T-cell (primary cell): ENCODE measurements around the gene DCAF5. TPM values are rescaled to one million over a fixed set of nuclear protein-coding genes. Genes with fewer than 3 reads are reported as not detected.

Experiments used
- ATAC-seq, 4 experiments: fragments of 200-7000 bp in 3 of 4; fragments of 150-1000 bp in 1 of 4; cut with Tn5 transposase; replicated peaks in 1 of 4; 1 replicate in 3 of 4; 2 replicates in 1 of 4; pipeline ENCODE4 v1.10.0; 2021; ENCODE audit warnings: moderate library complexity in 3 of 4, mild to moderate bottlenecking in 2 of 4, moderate number of reproducible peaks in 1 of 4
- CTCF ChIA-PET, 2 donors: fragments of 300-600 bp; sonication (Branson Sonifier 250); formaldehyde crosslinking; loops; one replicate each; lab custom pipeline; 2022; ENCODE audit warnings: antibody characterized with exemption in 2 of 2; lab: Charles Lee
- POLR2A ChIA-PET, 2 donors: fragments of 300-600 bp; sonication (Branson Sonifier 250); formaldehyde crosslinking; loops; one replicate each; lab custom pipeline; 2022; ENCODE audit warnings: antibody characterized with exemption in 2 of 2; lab: Charles Lee
- DNase-seq, 35 experiments: peaks; one replicate each; pipeline versions ENCODE4 v3.0.0 to v3.0.0-alpha.2; 2013 to 2023
- H3K27ac ChIP-seq: one replicate; pipeline ENCODE4 v1.5.1; 2013; ENCODE audit warnings: low read length
- H3K27me3 ChIP-seq, 2 experiments: replicated peaks in 1 of 2; 1 replicate in 1 of 2; 2 replicates in 1 of 2; pipeline versions ENCODE4 v1.6.1 to v1.7.0; 2013; ENCODE audit warnings: low read length in 1 of 2, mixed read lengths in 1 of 2; ENCODE audit not compliant: control insufficient read depth in 2 of 2, insufficient read depth in 2 of 2; ENCODE audit errors: extremely low read depth in 1 of 2
- H3K36me3 ChIP-seq, 2 donors: 1 replicate in 1 of 2; 2 replicates in 1 of 2; pipeline versions ENCODE4 v1.6.1 to v1.7.0; 2013; ENCODE audit warnings: low read length in 1 of 2; ENCODE audit not compliant: control insufficient read depth in 2 of 2, insufficient read depth in 1 of 2; ENCODE audit errors: extremely low read depth in 1 of 2
- H3K4me1 ChIP-seq, 2 experiments: 1 replicate in 1 of 2; 2 replicates in 1 of 2; pipeline versions ENCODE4 v1.6.1 to v1.7.0; 2013; ENCODE audit warnings: low read length in 2 of 2, mixed read lengths in 1 of 2; ENCODE audit not compliant: insufficient read depth in 2 of 2, control insufficient read depth in 1 of 2; ENCODE audit errors: extremely low read depth in 1 of 2
- H3K4me3 ChIP-seq, 2 donors: 1 replicate in 1 of 2; 2 replicates in 1 of 2; pipeline versions ENCODE4 v1.5.1 to v1.7.0; 2013; ENCODE audit warnings: mild to moderate bottlenecking in 2 of 2, low read length in 1 of 2, moderate library complexity in 1 of 2; ENCODE audit not compliant: control insufficient read depth in 1 of 2; ENCODE audit errors: extremely low read depth in 1 of 2
- H3K9me3 ChIP-seq: 2 replicates; pipeline ENCODE4 v1.7.0; 2013
- H3K27ac Mint-ChIP-seq, 2 donors: one replicate each; pipeline ENCODE4 v1.8.0; 2020 to 2021; ENCODE audit warnings: mild to moderate bottlenecking in 2 of 2, mixed read lengths in 2 of 2
- H3K27me3 Mint-ChIP-seq, 2 donors: one replicate each; pipeline ENCODE4 v1.8.0; 2021 to 2022; ENCODE audit warnings: mixed read lengths in 2 of 2
- H3K36me3 Mint-ChIP-seq: one replicate; pipeline ENCODE4 v1.8.0; 2021; ENCODE audit warnings: mixed read lengths
- H3K4me1 Mint-ChIP-seq, 3 donors: one replicate each; pipeline ENCODE4 v1.8.0; 2020 to 2022; ENCODE audit warnings: mixed read lengths in 3 of 3, mild to moderate bottlenecking in 1 of 3
- H3K4me3 Mint-ChIP-seq, 3 donors: one replicate each; pipeline ENCODE4 v1.8.0; 2020 to 2022; ENCODE audit warnings: mild to moderate bottlenecking in 3 of 3, mixed read lengths in 3 of 3, moderate library complexity in 3 of 3
- H3K9me3 Mint-ChIP-seq, 3 donors: one replicate each; pipeline ENCODE4 v1.8.0; 2020 to 2022; ENCODE audit warnings: mixed read lengths in 3 of 3
- WGBS: methylation state at CpG from one replicate; pipeline ENCODE4 v1.1.5; 2013; ENCODE audit warnings: missing lambda C conversion rate; ENCODE audit not compliant: insufficient coverage; 5-methylcytosine and 5-hydroxymethylcytosine counted together
- total RNA-seq, 35 experiments: library from RNA in 6 of 35; stranded (reverse) in 6 of 35; fragments of 120-200 nt in 1 of 35; gene quantifications; one replicate each; pipeline versions ENCODE4 v1.2.1 to v1.2.4 and lab custom pipeline; 2013 to 2026

The DCAF5 gene
- total RNA-seq, 5 donors from 2014 or later (not counting 1 experiment from before 2014, with no cell fraction given): 60.3 to 80.8 (median 64.2) TPM

DNA sequence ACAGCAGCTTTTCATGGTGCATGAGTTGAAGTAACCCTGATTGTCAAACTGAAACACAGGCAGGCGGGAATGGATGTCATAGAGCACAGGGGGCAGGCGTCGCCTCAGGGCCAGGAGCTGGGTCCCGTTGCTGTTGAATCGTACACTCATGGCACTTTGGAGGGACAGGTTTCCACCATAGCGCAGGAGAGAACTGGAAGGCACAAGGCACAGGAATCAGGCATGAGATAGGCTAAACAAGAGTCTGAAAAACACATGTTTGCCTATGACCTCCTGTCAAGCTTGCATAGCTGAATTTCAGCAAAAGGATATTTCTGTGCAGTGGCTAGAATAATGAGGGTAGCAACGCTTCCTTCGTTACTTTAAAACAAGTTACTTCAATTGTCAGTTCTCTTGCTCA lies 61.2 kb downstream of the DCAF5 start:
- CTCF ChIA-PET: interaction anchor here in 1 of 2 donors (0.6 kb wide), 1 partner anchor 1327 kb away, joined by 3 read pairs; no protein-coding TSS in a partner anchor
- WGBS: 94% methylated on average over 6 of the region's 8 CpGs

DNA sequence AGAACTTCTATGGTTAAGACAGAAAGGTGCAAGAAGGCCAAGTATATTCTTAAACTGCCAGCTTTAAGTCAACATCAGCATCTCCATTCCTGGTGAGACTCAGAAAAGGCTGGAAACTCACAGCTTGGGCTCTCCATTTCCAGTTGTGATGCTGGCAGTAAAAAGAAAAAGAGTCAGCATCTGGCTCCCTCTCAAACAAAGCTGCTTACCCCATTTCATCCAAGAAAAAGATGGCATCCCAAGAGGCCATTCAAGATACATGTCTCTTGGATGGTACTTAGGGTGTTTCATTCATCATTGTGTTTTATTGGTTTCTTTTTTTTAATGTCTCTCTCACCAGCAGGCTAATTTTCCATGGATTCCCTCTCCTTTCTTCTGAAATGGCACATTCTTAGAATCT lies 61.9 kb downstream of the DCAF5 start:
- Mint-ChIP-seq H3K9me3 (no peaks in the 10 kb centered on the region), H3K4me3 (no peak overlapping the region), H3K4me1 (peaks cover 0 to 14% (median 12%) of the 10 kb centered on the region in 3 donors), H3K36me3 (peaks cover 56% of the 10 kb centered on the region), H3K27ac (no peak overlapping the region), H3K27me3 (no peaks in the 10 kb centered on the region)
- no peak overlapping the region for H3K27ac ChIP-seq
- ATAC-seq (no peak), DNase-seq (no peak)
- no peaks in the 10 kb centered on the region for H3K9me3 ChIP-seq
- H3K36me3 ChIP-seq: peaks cover 11 to 67% of the 10 kb centered on the region in 2 donors
- no peaks in the 10 kb centered on the region for H3K4me1 ChIP-seq
- no peaks in the 10 kb centered on the region for H3K27me3 ChIP-seq
- CTCF ChIA-PET: interaction anchor here in 1 of 2 donors (1.2 kb wide), 2 partner anchors 180 to 229 kb away, joined by 3 to 8 read pairs; no protein-coding TSS in a partner anchor
- no peak overlapping the region for H3K4me3 ChIP-seq
- POLR2A ChIA-PET: no interaction called here

More for the DNA sequence above, 61.2 kb downstream of the DCAF5 start:
- Mint-ChIP-seq H3K4me3 (no peak overlapping the region), H3K27me3 (no peaks in the 10 kb centered on the region), H3K36me3 (peaks cover 52% of the 10 kb centered on the region), H3K27ac (peak overlapping the region in 1 of 2 donors; percentile 12), H3K4me1 (peaks cover under 1 to 14% (median 12%) of the 10 kb centered on the region in 3 donors), H3K9me3 (no peaks in the 10 kb centered on the region)
- POLR2A ChIA-PET: no interaction called here
- Histone ChIP-seq H3K27ac (no peak overlapping the region), H3K9me3 (no peaks in the 10 kb centered on the region), H3K4me3 (no peak overlapping the region), H3K4me1 (no peaks in the 10 kb centered on the region), H3K36me3 (peaks cover 14 to 65% of the 10 kb centered on the region in 2 donors), H3K27me3 (no peaks in the 10 kb centered on the region)
- ATAC-seq (no peak), DNase-seq (no peak)

DNA sequence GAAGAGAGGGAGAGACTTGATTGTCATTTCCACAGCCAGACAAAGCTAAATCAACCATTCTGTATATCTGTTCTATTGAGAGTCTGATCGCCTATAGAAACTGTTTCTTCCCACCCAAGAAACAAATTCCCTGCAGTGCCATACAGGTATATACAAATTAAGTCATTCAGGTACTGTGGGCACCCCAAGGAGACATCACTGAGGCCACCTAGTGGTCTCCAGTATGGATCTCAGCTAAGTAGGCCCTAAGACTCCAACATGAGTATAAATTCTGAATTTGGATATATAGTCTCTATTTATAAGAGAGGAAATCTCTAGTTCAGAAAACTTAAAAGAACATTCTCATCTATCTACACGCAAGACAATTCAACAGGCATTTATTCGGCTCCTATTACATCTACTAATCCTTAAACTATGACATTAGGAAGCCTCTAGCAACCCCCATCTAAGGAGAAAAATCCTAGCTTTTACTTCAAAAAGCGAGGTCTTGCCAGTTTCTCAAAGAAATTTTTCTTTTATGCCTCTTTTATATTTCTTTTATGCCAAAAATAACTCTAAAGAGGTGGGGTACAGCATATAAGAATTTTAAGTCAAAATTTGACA lies 62.6 kb downstream of the DCAF5 start:
- no peaks in the 10 kb centered on the region for H3K4me1 ChIP-seq
- peak overlapping the region in 1 of 2 donors; percentile 18 for H3K27ac Mint-ChIP-seq
- ATAC-seq (peak; percentile 50 to 74 (median 60)), DNase-seq (peak in 26 of 35 experiments; percentile 3 to 61 (median 22))
- no peaks in the 10 kb centered on the region for H3K27me3 ChIP-seq
- H3K36me3 Mint-ChIP-seq: peaks cover 54% of the 10 kb centered on the region
- POLR2A ChIA-PET: no interaction called here
- CTCF ChIA-PET: interaction anchor here (0.6 to 1.2 kb wide), 4 partner anchors 104 to 228 kb away, joined by 3 to 8 read pairs (median 5); no protein-coding TSS in a partner anchor
- H3K4me1 Mint-ChIP-seq: peaks cover 0 to 10% (median 8%) of the 10 kb centered on the region in 3 donors
- H3K9me3 Mint-ChIP-seq: no peaks in the 10 kb centered on the region
- H3K27me3 Mint-ChIP-seq: no peaks in the 10 kb centered on the region
- peaks cover 11 to 64% of the 10 kb centered on the region in 2 donors for H3K36me3 ChIP-seq
- no peak overlapping the region for H3K4me3 Mint-ChIP-seq
- H3K27ac ChIP-seq: no peak overlapping the region
- no peak overlapping the region for H3K4me3 ChIP-seq
- no peaks in the 10 kb centered on the region for H3K9me3 ChIP-seq
- WGBS: no CpG with 5 or more reads among the region's 4 CpGs

DNA sequence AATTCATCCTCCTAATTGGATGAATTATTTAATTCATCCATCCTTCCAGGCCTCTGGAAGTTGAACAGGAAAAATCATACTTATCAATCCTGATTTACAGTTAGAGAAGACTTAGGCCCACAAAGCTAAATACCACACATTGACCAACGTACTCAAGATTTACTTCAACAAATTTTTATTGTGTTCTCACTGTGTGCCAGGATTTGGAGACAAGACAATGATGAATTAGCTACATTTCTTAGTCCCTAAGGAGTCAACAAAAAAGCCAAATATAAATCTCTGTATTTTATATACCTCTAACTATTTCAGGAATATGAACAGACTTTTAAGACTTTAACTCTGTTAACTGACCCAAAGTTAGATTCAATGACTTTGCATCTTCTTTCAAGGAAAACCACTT lies 63.9 kb downstream of the DCAF5 start:
- no peak for ATAC-seq
- peaks cover 58% of the 10 kb centered on the region for H3K36me3 Mint-ChIP-seq
- H3K36me3 ChIP-seq: peaks cover 11 to 74% of the 10 kb centered on the region in 2 donors
- POLR2A ChIA-PET: no interaction called here
- H3K9me3 ChIP-seq: no peaks in the 10 kb centered on the region
- CTCF ChIA-PET: no interaction called here
- no peak for DNase-seq
- H3K27ac Mint-ChIP-seq: no peak overlapping the region
- peaks cover 0 to 3% (median 2%) of the 10 kb centered on the region in 3 donors for H3K4me1 Mint-ChIP-seq
- H3K27me3 Mint-ChIP-seq: no peaks in the 10 kb centered on the region
- no peak overlapping the region for H3K27ac ChIP-seq
- H3K9me3 Mint-ChIP-seq: no peaks in the 10 kb centered on the region
- H3K27me3 ChIP-seq: no peaks in the 10 kb centered on the region
- H3K4me3 ChIP-seq: no peak overlapping the region
- no peak overlapping the region for H3K4me3 Mint-ChIP-seq
- WGBS: 83% methylated on average over 1 of the region's 1 CpG
- no peaks in the 10 kb centered on the region for H3K4me1 ChIP-seq

DNA sequence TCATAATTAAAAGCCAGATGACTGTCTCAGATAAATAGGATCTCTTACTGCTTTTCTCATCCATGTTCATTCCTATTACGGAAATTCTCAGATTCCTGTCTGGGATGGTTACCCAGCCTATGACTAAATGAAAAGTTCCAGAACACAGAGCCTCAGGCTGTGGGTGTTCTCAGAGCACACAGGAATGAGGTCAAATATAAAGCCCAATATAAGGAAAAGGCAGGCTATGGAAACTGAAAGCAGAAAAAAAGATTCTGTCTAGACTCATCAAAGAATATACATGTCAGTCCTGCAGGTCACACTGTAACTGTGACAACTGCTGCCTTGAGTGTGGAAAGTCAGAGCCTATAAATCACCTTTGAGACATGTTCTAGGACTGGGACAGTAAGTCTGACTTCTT lies 64.3 kb downstream of the DCAF5 start:
- DNase-seq (no peak), ATAC-seq (no peak)
- Histone ChIP-seq H3K36me3 (peaks cover 11 to 75% of the 10 kb centered on the region in 2 donors), H3K4me1 (no peaks in the 10 kb centered on the region), H3K27ac (no peak overlapping the region), H3K4me3 (no peak overlapping the region), H3K9me3 (no peaks in the 10 kb centered on the region), H3K27me3 (no peaks in the 10 kb centered on the region)
- peaks cover 0 to 3% (median 2%) of the 10 kb centered on the region in 3 donors for H3K4me1 Mint-ChIP-seq
- H3K36me3 Mint-ChIP-seq: peaks cover 62% of the 10 kb centered on the region
- WGBS: no CpG with 5 or more reads among the region's 1 CpG
- POLR2A ChIA-PET: no interaction called here
- no peaks in the 10 kb centered on the region for H3K27me3 Mint-ChIP-seq
- CTCF ChIA-PET: no interaction called here
- no peak overlapping the region for H3K27ac Mint-ChIP-seq
- H3K9me3 Mint-ChIP-seq: no peaks in the 10 kb centered on the region
- H3K4me3 Mint-ChIP-seq: no peak overlapping the region

DNA sequence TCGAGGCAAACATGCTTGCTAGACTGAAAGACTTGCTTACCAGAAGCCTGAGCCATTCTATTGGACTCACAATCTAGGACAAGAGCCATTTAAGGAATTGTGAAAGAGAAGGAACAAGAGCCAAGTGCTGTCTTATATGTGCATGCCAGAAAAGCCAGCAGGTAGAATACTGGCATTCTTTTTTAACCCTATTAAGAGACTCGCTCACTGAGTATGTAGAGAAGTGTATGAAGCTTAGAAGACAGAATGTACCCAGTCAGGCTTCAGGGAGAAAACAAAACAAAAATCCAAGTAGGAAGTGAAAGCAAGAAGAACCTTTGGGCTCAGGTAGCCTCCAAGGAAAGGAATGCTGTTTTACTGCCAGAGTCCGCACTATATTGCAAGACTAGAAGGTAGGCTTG lies 65.9 kb downstream of the DCAF5 start:
- Histone ChIP-seq H3K4me3 (no peak overlapping the region), H3K4me1 (no peaks in the 10 kb centered on the region), H3K27me3 (no peaks in the 10 kb centered on the region), H3K36me3 (peaks cover 11 to 86% of the 10 kb centered on the region in 2 donors), H3K27ac (no peak overlapping the region), H3K9me3 (no peaks in the 10 kb centered on the region)
- Mint-ChIP-seq H3K27ac (no peak overlapping the region), H3K27me3 (no peaks in the 10 kb centered on the region), H3K4me3 (no peak overlapping the region), H3K9me3 (no peaks in the 10 kb centered on the region), H3K4me1 (peaks cover 0 to 1% (median 0%) of the 10 kb centered on the region in 3 donors), H3K36me3 (peaks cover 69% of the 10 kb centered on the region)
- CTCF ChIA-PET: no interaction called here
- WGBS: 100% methylated on average over 2 of the region's 3 CpGs
- DNase-seq: no peak
- ATAC-seq: no peak
- POLR2A ChIA-PET: no interaction called here
